ENCODE results near the gene MAN2C1. TPM values are rescaled to one million over a fixed set of nuclear protein-coding genes. Genes with fewer than 3 reads are reported as not detected.
A peak's percentile ranks its signal among the peaks of the same experiment; 100 is the strongest.
"Not testable (repeated sequence)": the region's sequence is repeated elsewhere in the genome, so short reads cannot be mapped to it uniquely, and the experiment has no call there.

Gene MAN2C1
- total RNA-seq, 2 donors from 2014 or later, result 150 to 224 TPM

GRCh38 chr15:75335705-75336355 is 32.6 kb downstream of the MAN2C1 start, which contains the start of gene COMMD4:
TSS of gene COMMD4 (plus strand) at chr15:75336063. CDS start at chr15:75336090, 27 bp downstream.
- Histone ChIP-seq H3K4me3 (ENCODE audit: low read length) (peak within 1 kb of the TSS; percentile 87), H3K36me3 (ENCODE audit: control insufficient read depth, insufficient read depth, low read length) (peaks cover 18% of the 10 kb centered on the region), H3K9me3 (ENCODE audit: control insufficient read depth, low read length) (no peaks in the 10 kb centered on the region), H3K27ac (ENCODE audit: low read depth, low read length) (peak within 1 kb of the TSS; percentile 52), H3K4me1 (ENCODE audit: control insufficient read depth, insufficient read depth, low read length) (no peaks in the 10 kb centered on the region), H3K27me3 (ENCODE audit: control insufficient read depth, insufficient read depth, low read length, poor library complexity, severe bottlenecking) (no peaks in the 10 kb centered on the region), H3K9ac (ENCODE audit: extremely low read depth, low read length, poor library complexity, severe bottlenecking) (peak within 1 kb of the TSS; percentile 83)
- peak; percentile 99 for DNase-seq
- H3K27me3 Mint-ChIP-seq (ENCODE audit: insufficient read depth), result no peaks in the 10 kb centered on the region
- peaks cover 14% of the 10 kb centered on the region for H3K4me1 Mint-ChIP-seq
- peak within 1 kb of the TSS; percentile 92 for H3K4me3 Mint-ChIP-seq
- 2 to 4% methylated on average over 27 to 42 of the region's 42 CpGs for WGBS, 2 experiments (ENCODE audit: insufficient coverage in 1 of 2, insufficient read length in 1 of 2)
- H3K9me3 Mint-ChIP-seq, result no peaks in the 10 kb centered on the region
- peaks cover 14% of the 10 kb centered on the region for H3K36me3 Mint-ChIP-seq (ENCODE audit: low read depth)
- TF ChIP-seq, protein P1, sequence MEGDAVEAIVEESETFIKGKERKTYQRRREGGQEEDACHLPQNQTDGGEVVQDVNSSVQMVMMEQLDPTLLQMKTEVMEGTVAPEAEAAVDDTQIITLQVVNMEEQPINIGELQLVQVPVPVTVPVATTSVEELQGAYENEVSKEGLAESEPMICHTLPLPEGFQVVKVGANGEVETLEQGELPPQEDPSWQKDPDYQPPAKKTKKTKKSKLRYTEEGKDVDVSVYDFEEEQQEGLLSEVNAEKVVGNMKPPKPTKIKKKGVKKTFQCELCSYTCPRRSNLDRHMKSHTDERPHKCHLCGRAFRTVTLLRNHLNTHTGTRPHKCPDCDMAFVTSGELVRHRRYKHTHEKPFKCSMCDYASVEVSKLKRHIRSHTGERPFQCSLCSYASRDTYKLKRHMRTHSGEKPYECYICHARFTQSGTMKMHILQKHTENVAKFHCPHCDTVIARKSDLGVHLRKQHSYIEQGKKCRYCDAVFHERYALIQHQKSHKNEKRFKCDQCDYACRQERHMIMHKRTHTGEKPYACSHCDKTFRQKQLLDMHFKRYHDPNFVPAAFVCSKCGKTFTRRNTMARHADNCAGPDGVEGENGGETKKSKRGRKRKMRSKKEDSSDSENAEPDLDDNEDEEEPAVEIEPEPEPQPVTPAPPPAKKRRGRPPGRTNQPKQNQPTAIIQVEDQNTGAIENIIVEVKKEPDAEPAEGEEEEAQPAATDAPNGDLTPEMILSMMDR (conservative IDR thresholded peaks at IDR 0.05), result no peak
- peak within 1 kb of the TSS; percentile 98 for H3K27ac Mint-ChIP-seq

- Histone ChIP-seq H3K27ac (ENCODE audit: low read depth, low read length) (no peak overlapping the region), H3K27me3 (ENCODE audit: control insufficient read depth, insufficient read depth, low read length, poor library complexity, severe bottlenecking) (no peaks in the 10 kb centered on the region), H3K9me3 (ENCODE audit: control insufficient read depth, low read length) (no peaks in the 10 kb centered on the region), H3K4me3 (ENCODE audit: low read length) (peak overlapping the region; percentile 87), H3K4me1 (ENCODE audit: control insufficient read depth, insufficient read depth, low read length) (no peaks in the 10 kb centered on the region), H3K36me3 (ENCODE audit: control insufficient read depth, insufficient read depth, low read length) (peaks cover 13% of the 10 kb centered on the region), H3K9ac (ENCODE audit: extremely low read depth, low read length, poor library complexity, severe bottlenecking) (peak overlapping the region; percentile 83)
- Mint-ChIP-seq H3K36me3 (ENCODE audit: low read depth) (peaks cover 10% of the 10 kb centered on the region), H3K4me1 (peaks cover 14% of the 10 kb centered on the region), H3K4me3 (peak overlapping the region; percentile 92), H3K27me3 (ENCODE audit: insufficient read depth) (no peaks in the 10 kb centered on the region), H3K9me3 (no peaks in the 10 kb centered on the region), H3K27ac (peak overlapping the region; percentile 98)
- TF ChIP-seq, protein P1 (conservative IDR thresholded peaks at IDR 0.05), result no peak
- no peak for DNase-seq
- WGBS, 2 experiments (ENCODE audit: insufficient coverage in 1 of 2, insufficient read length in 1 of 2), result 22 to 69% methylated on average over 1 to 3 of the region's 3 CpGs
Observed at GRCh38 chr15:75335313-75335704, 33.1 kb downstream of the MAN2C1 start.

DNA sequence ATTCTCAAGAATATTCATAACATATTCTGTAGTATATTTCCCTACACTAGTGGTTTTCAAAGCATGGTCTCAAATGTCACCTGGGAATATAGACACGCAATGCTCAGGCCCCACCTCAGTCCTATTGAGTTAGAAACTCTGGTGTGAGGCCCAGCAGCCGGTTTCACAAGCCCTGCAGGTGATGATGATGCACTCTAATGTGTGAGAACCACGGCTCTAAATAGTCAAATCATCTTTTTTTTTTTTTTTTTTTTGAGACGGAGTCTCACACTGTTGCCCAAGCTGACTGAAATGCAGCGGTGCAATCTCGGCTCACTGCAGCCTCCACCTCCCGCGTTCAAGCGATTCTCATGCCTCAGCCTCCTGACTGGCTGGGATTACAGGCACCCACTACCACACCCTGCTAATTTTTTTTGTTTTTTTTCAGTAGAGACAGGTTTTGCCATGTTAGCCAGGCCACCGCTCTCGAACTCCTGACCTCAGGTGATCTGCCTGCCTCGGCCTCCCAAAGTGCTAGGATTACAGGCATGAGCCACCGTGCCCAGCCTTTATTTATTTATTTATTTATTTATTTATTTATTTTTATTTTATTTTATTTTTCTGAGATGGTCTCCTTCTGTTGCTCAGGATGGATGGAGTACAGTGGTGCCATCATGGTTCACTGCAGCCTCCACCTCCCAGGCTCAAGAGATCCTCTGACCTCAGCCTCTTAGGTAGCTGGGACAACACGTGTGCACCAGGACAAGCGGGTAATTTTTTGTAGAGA is 34.6 kb downstream of the MAN2C1 start:
- H3K27ac ChIP-seq (ENCODE audit: low read depth, low read length); H3K27me3 ChIP-seq (ENCODE audit: control insufficient read depth, insufficient read depth, low read length, poor library complexity, severe bottlenecking); H3K9me3 ChIP-seq (ENCODE audit: control insufficient read depth, low read length); H3K4me1 ChIP-seq (ENCODE audit: control insufficient read depth, insufficient read depth, low read length); H3K27me3 Mint-ChIP-seq (ENCODE audit: insufficient read depth); H3K36me3 ChIP-seq (ENCODE audit: control insufficient read depth, insufficient read depth, low read length); H3K4me3 Mint-ChIP-seq; H3K4me3 ChIP-seq (ENCODE audit: low read length); H3K9ac ChIP-seq (ENCODE audit: extremely low read depth, low read length, poor library complexity, severe bottlenecking); DNase-seq; H3K9me3 Mint-ChIP-seq; H3K27ac Mint-ChIP-seq; H3K36me3 Mint-ChIP-seq (ENCODE audit: low read depth): not testable (repeated sequence)
- H3K4me1 Mint-ChIP-seq, result peaks cover 14% of the 10 kb centered on the region
- 87 to 95% methylated on average over 9 to 14 of the region's 15 CpGs for WGBS, 2 experiments (ENCODE audit: insufficient coverage in 1 of 2, insufficient read length in 1 of 2)

DNA sequence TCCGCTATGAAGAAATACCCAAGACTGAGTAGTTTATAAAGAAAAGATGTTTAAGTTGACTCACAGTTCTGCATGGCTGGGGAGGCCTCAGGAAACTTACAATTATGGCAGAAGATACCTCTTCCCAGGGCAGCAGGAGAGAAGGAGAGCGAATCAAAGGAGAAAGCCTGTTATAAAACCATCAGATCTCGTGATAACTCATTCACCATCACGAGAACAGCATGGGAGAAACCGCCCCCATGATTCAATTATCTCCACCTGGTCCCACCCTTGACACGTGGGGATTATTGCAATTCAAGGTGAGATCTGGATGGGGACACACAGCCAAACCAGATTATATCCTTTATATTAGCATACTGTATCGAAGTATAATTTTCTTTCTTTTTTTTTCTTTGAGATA is 36.3 kb downstream of the MAN2C1 start:
- H3K4me3 ChIP-seq (ENCODE audit: low read length); H3K27ac Mint-ChIP-seq; DNase-seq; H3K4me3 Mint-ChIP-seq; H3K27ac ChIP-seq (ENCODE audit: low read depth, low read length); H3K27me3 ChIP-seq (ENCODE audit: control insufficient read depth, insufficient read depth, low read length, poor library complexity, severe bottlenecking); H3K4me1 ChIP-seq (ENCODE audit: control insufficient read depth, insufficient read depth, low read length); H3K9ac ChIP-seq (ENCODE audit: extremely low read depth, low read length, poor library complexity, severe bottlenecking); H3K9me3 Mint-ChIP-seq; H3K27me3 Mint-ChIP-seq (ENCODE audit: insufficient read depth); H3K36me3 ChIP-seq (ENCODE audit: control insufficient read depth, insufficient read depth, low read length); H3K36me3 Mint-ChIP-seq (ENCODE audit: low read depth); H3K9me3 ChIP-seq (ENCODE audit: control insufficient read depth, low read length): not testable (repeated sequence)
- H3K4me1 Mint-ChIP-seq, result peaks cover 14% of the 10 kb centered on the region
- WGBS, 2 experiments (ENCODE audit: insufficient coverage in 1 of 2, insufficient read length in 1 of 2), result 84 to 88% methylated on average over 5 to 7 of the region's 7 CpGs
